HG03460 (cell line): ENCODE measurements around the gene SFT2D3.

Source experiments
- ATAC-seq: cut with Tn5 transposase; IDR thresholded peaks from one replicate; pipeline ENCODE4 v1.9.1; 2021; ENCODE audit not compliant: unreplicated experiment

SFT2D3 gene

DNA sequence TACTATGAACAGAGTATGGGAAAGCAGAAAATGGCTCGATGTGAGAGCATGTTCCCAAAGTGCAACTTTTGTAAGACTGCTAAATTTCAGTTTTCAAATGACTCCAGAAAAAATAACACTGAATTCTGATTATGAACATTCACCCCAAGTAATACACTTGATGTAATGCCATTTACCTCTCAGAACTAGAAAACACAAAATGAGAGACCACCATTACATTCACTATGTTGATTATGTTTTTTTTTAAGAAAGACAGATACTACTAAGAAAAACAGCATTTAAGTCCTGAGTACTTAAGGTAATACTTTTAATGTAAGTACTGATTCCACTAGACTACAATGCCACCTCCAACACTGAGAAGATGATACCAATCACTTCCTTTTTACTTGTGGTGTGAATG, 38.5 kb downstream of the SFT2D3 start:
- no peak for ATAC-seq

DNA sequence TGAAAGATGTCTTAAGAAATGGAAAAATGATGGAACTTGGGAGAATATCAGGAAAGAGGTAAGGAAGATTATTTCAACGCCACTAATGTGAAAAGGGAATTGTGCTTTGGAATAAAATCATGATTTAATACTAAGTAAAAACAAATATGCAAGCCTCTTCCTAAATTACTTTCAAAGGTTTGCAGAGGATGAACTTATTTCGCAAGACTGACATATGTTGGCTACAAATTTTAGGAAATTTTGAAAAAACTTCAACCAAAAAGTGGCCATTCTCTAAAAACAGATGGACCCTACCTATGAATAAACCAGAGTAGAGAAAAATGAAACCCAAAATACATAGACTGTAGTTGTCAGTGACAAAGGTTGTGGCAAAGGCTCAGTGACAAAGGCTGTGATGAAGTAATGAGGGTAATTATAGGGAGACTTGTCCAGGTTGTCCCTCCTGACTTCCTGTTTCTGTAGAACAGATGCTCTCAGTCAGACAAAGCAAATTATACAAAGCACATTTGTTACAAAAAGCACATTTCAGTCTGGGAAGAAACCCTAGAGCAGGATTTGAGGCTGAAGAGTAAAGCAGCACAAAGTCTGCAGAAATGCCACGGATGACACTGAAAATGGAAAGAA, 39.5 kb downstream of the SFT2D3 start:
- no peak for ATAC-seq

DNA sequence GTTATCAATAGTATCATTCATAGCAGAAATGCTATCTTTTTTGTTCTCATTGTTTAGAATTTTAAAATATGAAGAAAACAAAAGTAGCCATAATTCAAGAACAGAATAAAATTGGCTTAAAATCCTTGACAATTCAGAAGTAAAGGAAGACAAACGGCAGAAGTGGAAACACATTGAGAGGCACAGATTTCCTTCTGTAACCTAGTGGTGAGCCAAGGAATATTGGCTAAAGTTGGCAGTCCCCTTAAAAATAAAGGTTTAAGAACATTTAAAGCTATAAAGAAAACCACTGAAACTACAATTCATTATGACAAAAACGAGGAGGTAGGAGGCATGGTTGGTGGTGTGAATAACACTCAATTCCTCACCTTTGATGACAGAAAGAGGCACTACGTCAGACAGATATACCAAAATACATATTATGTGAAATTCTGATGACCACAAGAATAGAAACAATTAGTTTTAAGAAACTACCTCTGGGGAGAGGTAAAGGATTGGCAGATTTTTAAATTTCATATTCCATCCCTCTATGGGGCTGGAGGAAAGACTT, 42.3 kb downstream of the SFT2D3 start:
- ATAC-seq: no peak

DNA sequence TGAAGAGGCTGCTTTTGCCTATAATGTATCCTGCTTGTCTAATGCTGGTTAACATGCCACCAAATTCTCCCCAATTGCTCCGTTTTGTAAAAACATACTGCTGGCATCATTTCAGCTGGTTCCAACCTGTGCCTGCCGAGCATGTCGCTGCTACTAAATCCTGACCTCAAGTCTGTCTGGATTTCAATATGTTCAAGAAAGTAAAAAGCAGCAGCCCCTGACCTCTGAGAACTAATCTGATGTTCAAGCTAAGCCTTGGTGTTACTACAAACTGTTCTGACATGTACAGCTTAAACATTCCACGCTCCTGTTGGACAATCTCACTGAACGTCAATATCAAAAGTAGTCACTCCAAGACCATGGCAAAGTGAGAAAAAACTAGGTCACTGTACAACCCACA, 46.3 kb downstream of the SFT2D3 start:
- ATAC-seq: no peak

DNA sequence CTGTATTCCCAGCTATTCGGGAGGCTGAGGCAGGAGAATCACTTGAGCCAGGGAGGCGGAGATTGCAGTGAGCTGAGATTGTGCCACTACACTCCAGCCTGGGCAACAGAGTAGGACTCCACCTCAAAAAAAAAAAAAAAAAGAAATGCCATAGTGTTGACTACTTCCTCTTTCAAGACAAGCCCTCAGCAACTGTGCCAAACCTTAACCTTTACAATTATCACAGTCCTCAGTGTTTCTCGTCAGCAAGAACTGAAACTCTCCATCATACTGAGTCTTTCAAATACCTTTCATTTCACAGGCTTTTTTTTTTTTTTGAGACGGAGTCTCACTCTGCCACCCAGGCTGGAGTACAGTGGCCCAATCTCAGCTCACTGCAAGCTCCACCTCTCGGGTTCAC, 48.2 kb downstream of the SFT2D3 start:
- peak; percentile 97 for ATAC-seq

DNA sequence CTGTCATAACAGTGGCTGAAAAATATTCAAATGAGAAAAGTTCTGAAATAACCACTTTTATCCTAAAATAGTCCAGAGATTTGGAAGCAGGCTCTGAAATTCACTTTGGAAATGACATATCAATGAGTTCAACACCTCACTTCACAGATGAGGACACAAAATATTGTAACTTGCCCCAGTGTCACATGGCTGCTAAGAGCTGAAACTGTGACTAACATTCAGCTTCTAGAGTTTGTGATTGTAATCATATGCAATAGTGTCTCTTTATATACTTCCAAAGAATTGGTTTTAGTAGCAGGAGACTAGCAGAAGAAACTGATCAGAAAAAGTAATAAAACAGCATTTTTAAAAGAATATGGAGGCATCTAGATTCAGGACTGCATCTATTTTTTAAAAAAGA, 52.1 kb downstream of the SFT2D3 start:
- ATAC-seq: no peak

DNA sequence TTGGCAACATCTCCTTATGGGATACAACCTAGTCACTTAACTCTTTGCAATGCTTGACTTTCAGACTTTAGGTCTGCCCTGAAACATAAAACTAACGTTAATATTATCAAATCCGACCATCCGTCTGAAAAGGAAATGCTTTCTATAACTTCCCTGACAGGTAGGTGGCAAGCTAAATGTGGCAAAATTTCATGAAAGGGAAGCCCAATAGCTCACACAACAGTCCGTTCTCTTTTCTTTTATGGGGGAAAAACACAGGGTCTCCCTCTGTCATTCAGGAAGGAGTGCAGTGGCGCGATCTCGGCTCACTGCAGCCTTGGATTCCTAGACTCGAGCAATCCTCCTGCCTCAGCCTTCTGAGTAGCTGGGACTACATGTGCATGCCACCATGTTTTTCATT, 52.9 kb downstream of the SFT2D3 start:
- no peak for ATAC-seq
